Endothelial cell of umbilical vein (primary cell): ENCODE measurements around the gene RMDN2. TPM values are rescaled to one million over a fixed set of nuclear protein-coding genes. Genes with fewer than 3 reads are reported as not detected.

Source experiments
- BruUV-seq: library from RNA; stranded (reverse); fragments of 400-500 nt; replicated peaks from 2 replicates; lab custom pipeline; 2021; lab: Mats Ljungman, UMichigan
- CTCF ChIA-PET: fragments of 300-600, 350-600 bp; sonication (Branson Sonifier 250); formaldehyde crosslinking; loops from one replicate; lab custom pipeline; 2021; ENCODE audit warnings: antibody characterized with exemption, inconsistent platforms; lab: Charles Lee
- POLR2A ChIA-PET: fragments of 300-600, 350-600 bp; sonication (Branson Sonifier 250); formaldehyde crosslinking; loops from one replicate; lab custom pipeline; 2021; ENCODE audit warnings: antibody characterized with exemption, inconsistent platforms; lab: Charles Lee
- DNase-seq: peaks from one replicate; pipeline ENCODE4 v3.0.0-alpha.2; 2011; ENCODE audit warnings: low read depth, low spot score
- FAIRE-seq: peaks from 2 replicates; lab custom pipeline; 2011; peaks lifted over from hg19 to GRCh38; lab: Jason Lieb, UNC
- H2AFZ ChIP-seq: 2 replicates; pipeline ENCODE4 v1.6.0; 2012; ENCODE audit warnings: low read depth, low read length, control low read depth, inconsistent platforms
- H3K27ac ChIP-seq: 2 replicates; pipeline ENCODE4 v1.5.1; 2011; ENCODE audit warnings: low read depth, mild to moderate bottlenecking, control low read depth, low read length, moderate library complexity; ENCODE audit not compliant: insufficient read depth
- H3K27me3 ChIP-seq, 2 experiments: 2 replicates each; pipeline versions ENCODE4 v1.6.0 to v1.6.1; 2011; ENCODE audit warnings: low read length in 2 of 2, mixed read lengths in 1 of 2; ENCODE audit not compliant: control insufficient read depth in 2 of 2, insufficient read depth in 2 of 2
- H3K36me3 ChIP-seq, 2 experiments: 2 replicates in 1 of 2; 3 replicates in 1 of 2; pipeline ENCODE4 v1.5.1; 2011; ENCODE audit warnings: low read length in 2 of 2, mild to moderate bottlenecking in 1 of 2, moderate library complexity in 1 of 2; ENCODE audit not compliant: control insufficient read depth in 2 of 2, insufficient read depth in 2 of 2; ENCODE audit errors: extremely low read depth in 1 of 2
- H3K4me1 ChIP-seq: 3 replicates; pipeline ENCODE4 v1.5.1; 2011; ENCODE audit warnings: mild to moderate bottlenecking, low read length; ENCODE audit not compliant: control insufficient read depth, insufficient read depth; ENCODE audit errors: extremely low read depth
- H3K4me2 ChIP-seq: 2 replicates; pipeline ENCODE4 v1.6.1; 2011; ENCODE audit warnings: low read length, control low read depth, mixed read lengths; ENCODE audit not compliant: insufficient read depth
- H3K4me3 ChIP-seq, 3 experiments: fragments of 200-600 bp in 1 of 3; sonication (generic), shearing (Covaris generic) in 1 of 3; replicated peaks in 1 of 3; 2 replicates each; pipeline ENCODE4 v1.5.1; 2011 to 2016; ENCODE audit warnings: control low read depth in 3 of 3, low read length in 3 of 3, mild to moderate bottlenecking in 2 of 3, inconsistent platforms in 1 of 3, low read depth in 1 of 3, moderate library complexity in 1 of 3; ENCODE audit not compliant: insufficient read depth in 1 of 3
- H3K79me2 ChIP-seq: 2 replicates; pipeline ENCODE4 v1.6.0; 2012; ENCODE audit warnings: low read length, inconsistent platforms; ENCODE audit not compliant: control insufficient read depth, insufficient read depth
- H3K9ac ChIP-seq: replicated peaks from 2 replicates; pipeline ENCODE3; 2011; ENCODE audit warnings: low read length, control low read depth; ENCODE audit not compliant: insufficient read depth; ENCODE audit errors: extremely low read depth
- H3K9me1 ChIP-seq: replicated peaks from 3 replicates; pipeline ENCODE4 v1.6.0; 2011; ENCODE audit warnings: mild to moderate bottlenecking, low read length; ENCODE audit not compliant: control insufficient read depth, insufficient read depth; ENCODE audit errors: extremely low read depth
- H3K9me3 ChIP-seq: replicated peaks from 2 replicates; pipeline ENCODE4 v1.5.1; 2012; ENCODE audit warnings: low read length, inconsistent platforms; ENCODE audit not compliant: control insufficient read depth, insufficient read depth
- H4K20me1 ChIP-seq: replicated peaks from 2 replicates; pipeline ENCODE3; 2011; ENCODE audit warnings: mild to moderate bottlenecking, low read length; ENCODE audit not compliant: control insufficient read depth, insufficient read depth; ENCODE audit errors: extremely low read depth
- FOS ChIP-seq: IDR thresholded peaks from 2 replicates; pipeline ENCODE4 v1.6.1; 2011; ENCODE audit warnings: mild to moderate bottlenecking, low read length, moderate library complexity, borderline replicate concordance; ENCODE audit not compliant: insufficient read depth
- POLR2AphosphoS5 ChIP-seq: IDR thresholded peaks from 2 replicates; pipeline ENCODE4 v1.6.1; 2012; ENCODE audit warnings: low read depth, mild to moderate bottlenecking, control low read depth, low read length, moderate library complexity; ENCODE audit not compliant: insufficient read depth
- dilution Hi-C: fragments of 300-500 bp; cut with MboI; formaldehyde crosslinking; loops from one replicate; pipeline ENCODE4 v1.15.0; 2019; ENCODE audit warnings: low sequenced_read_pairs; ENCODE audit not compliant: extremely low pct_ligation_motif_present
- intact Hi-C: fragments of 100-400 bp; cut with micrococcal nuclease; formaldehyde crosslinking; loops from one replicate; pipeline ENCODE4 v1.10.0; 2022
- polyA plus RNA-seq, 4 experiments: library from polyadenylated mRNA; depleted of rRNA in 3 of 4; stranded (reverse) in 3 of 4; unstranded in 1 of 4; fragments of >200 nt; gene quantifications; 2 replicates each; pipeline versions ENCODE4 v1.2.1 to v1.2.3, GENCODE V29; 2011 to 2012; ENCODE audit warnings: missing spikeins in 1 of 4
- total RNA-seq: library from RNA; stranded (reverse); gene quantifications from 2 replicates; pipeline ENCODE4 v1.2.3, GENCODE V29; 2021
- TF ChIP-seq, protein P1 (sequence below): IDR thresholded peaks from 2 replicates; pipeline ENCODE4 v1.6.1; 2011; ENCODE audit not compliant: insufficient read depth, insufficient read length
- TF ChIP-seq, protein P2 (sequence below), 2 donors: IDR thresholded peaks; 1 replicate in 1 of 2; 2 replicates in 1 of 2; pipeline ENCODE4 v1.5.1; 2011; ENCODE audit warnings: low read length in 2 of 2, mild to moderate bottlenecking in 2 of 2, moderate library complexity in 2 of 2, control low read depth in 1 of 2, inconsistent platforms in 1 of 2, low read depth in 1 of 2; ENCODE audit not compliant: insufficient read depth in 1 of 2; ENCODE audit errors: extremely low read depth in 1 of 2

The RMDN2 gene
- total and polyA plus RNA-seq, 2 donors (not counting 3 experiments of a cell fraction or from before 2014, with no cell fraction given), result 0.97 to 2.8 TPM

DNA sequence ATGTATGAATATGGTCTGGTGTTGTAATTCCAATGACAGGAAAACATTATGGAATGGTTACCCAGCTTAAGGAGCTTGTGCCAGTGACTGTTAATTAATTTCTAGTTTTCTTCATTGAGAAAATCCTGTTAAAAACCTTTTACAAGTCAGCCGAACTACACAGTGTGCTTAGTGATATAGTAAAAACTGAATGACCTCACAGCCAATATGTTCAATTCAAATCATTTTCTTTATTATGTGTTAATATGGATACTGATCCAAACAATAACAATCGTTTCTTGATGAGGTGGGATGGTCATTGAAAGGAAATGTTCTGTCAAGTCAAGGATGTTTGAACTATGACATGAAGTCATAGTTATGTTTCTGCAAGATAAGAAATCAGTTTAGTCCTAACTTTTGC is 41.6 kb upstream of the RMDN2 start:
- FAIRE-seq, result no peak
- CTCF ChIA-PET, result interaction anchor here (10.1 kb wide), 1 partner anchor 470 kb away, joined by 509 read pairs; no protein-coding TSS in a partner anchor

More for the DNA sequence above, 41.6 kb upstream of the RMDN2 start:
- H2AFZ ChIP-seq, result no peak overlapping the region
- no peak for TF ChIP-seq FOS
- TF ChIP-seq POLR2AphosphoS5, result no peak
- TF ChIP-seq, protein P1, sequence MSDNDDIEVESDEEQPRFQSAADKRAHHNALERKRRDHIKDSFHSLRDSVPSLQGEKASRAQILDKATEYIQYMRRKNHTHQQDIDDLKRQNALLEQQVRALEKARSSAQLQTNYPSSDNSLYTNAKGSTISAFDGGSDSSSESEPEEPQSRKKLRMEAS, result no peak
- TF ChIP-seq, protein P2, sequence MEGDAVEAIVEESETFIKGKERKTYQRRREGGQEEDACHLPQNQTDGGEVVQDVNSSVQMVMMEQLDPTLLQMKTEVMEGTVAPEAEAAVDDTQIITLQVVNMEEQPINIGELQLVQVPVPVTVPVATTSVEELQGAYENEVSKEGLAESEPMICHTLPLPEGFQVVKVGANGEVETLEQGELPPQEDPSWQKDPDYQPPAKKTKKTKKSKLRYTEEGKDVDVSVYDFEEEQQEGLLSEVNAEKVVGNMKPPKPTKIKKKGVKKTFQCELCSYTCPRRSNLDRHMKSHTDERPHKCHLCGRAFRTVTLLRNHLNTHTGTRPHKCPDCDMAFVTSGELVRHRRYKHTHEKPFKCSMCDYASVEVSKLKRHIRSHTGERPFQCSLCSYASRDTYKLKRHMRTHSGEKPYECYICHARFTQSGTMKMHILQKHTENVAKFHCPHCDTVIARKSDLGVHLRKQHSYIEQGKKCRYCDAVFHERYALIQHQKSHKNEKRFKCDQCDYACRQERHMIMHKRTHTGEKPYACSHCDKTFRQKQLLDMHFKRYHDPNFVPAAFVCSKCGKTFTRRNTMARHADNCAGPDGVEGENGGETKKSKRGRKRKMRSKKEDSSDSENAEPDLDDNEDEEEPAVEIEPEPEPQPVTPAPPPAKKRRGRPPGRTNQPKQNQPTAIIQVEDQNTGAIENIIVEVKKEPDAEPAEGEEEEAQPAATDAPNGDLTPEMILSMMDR (IDR thresholded peaks at IDR 0.05; ENCODE audit: extremely low read depth in 1 of 2, insufficient read depth in 1 of 2, low read depth in 1 of 2, low read length in 2 of 2), result no peak
- no peak overlapping the region for H3K4me2 ChIP-seq
- POLR2A ChIA-PET, result no interaction called here
- H3K27me3 ChIP-seq, result peaks cover 4 to 6% of the 10 kb centered on the region in 2 experiments
- no peak overlapping the region for H3K4me3 ChIP-seq
- H3K9me1 ChIP-seq, result no peaks in the 10 kb centered on the region
- intact Hi-C loops, result no loop called here
- no peak overlapping the region for H3K27ac ChIP-seq
- H3K9ac ChIP-seq, result no peak overlapping the region
- H3K79me2 ChIP-seq, result no peaks in the 10 kb centered on the region
- dilution Hi-C loops, result no loop called here
- BruUV-seq, result no TSS peak
- no peaks in the 10 kb centered on the region for H4K20me1 ChIP-seq
- no peaks in the 10 kb centered on the region for H3K9me3 ChIP-seq
- no peaks in the 10 kb centered on the region for H3K36me3 ChIP-seq
- DNase-seq, result no peak
- H3K4me1 ChIP-seq, result no peaks in the 10 kb centered on the region
